Neural crest cell (in vitro differentiated cells): ENCODE data around the gene MGA. TPM values are rescaled to one million over a fixed set of nuclear protein-coding genes. Genes with fewer than 3 reads are reported as not detected.
A peak's percentile ranks its signal among the peaks of the same experiment; 100 is the strongest.

ENCODE experiments used
- DNase-seq: peaks from one replicate; pipeline ENCODE4 v3.0.0; 2021; ENCODE audit warnings: low read depth, mixed read lengths, low spot score
- H3K27ac Mint-ChIP-seq: one replicate; pipeline ENCODE4 v1.8.0; 2021; ENCODE audit warnings: mild to moderate bottlenecking, mixed read lengths; ENCODE audit not compliant: unreplicated experiment
- H3K27me3 Mint-ChIP-seq: 2 replicates; pipeline ENCODE4 v1.8.0; 2021; ENCODE audit warnings: low read depth, mild to moderate bottlenecking, mixed read lengths
- H3K36me3 Mint-ChIP-seq: 2 replicates; pipeline ENCODE4 v1.8.0; 2021; ENCODE audit warnings: low read depth, mild to moderate bottlenecking, mixed read lengths
- H3K4me1 Mint-ChIP-seq: 2 replicates; pipeline ENCODE4 v1.8.0; 2021; ENCODE audit warnings: mixed read lengths
- H3K4me3 Mint-ChIP-seq: one replicate; pipeline ENCODE4 v1.8.0; 2021; ENCODE audit warnings: mild to moderate bottlenecking, mixed read lengths
- H3K9me3 Mint-ChIP-seq: 2 replicates; pipeline ENCODE4 v1.8.0; 2021; ENCODE audit warnings: mixed read lengths
- CTCF ChIP-seq: fragments of 200-600 bp; sonication (generic); conservative IDR thresholded peaks from 2 replicates; pipeline ENCODE4 v1.5.0; 2021; ENCODE audit warnings: antibody characterized with exemption, mild to moderate bottlenecking
- total RNA-seq: library from RNA; stranded (reverse); gene quantifications from 2 replicates; pipeline ENCODE4 v1.2.1, GENCODE V29; 2021

The MGA gene
- total RNA-seq, 1 donor from 2014 or later: 50.5 TPM

- no peak overlapping the region for H3K27ac Mint-ChIP-seq
- no peaks in the 10 kb centered on the region for H3K27me3 Mint-ChIP-seq
- peaks cover 60% of the 10 kb centered on the region for H3K4me1 Mint-ChIP-seq
- TF ChIP-seq CTCF: no peak
- H3K4me3 Mint-ChIP-seq: peak overlapping the region; percentile 95
- no peaks in the 10 kb centered on the region for H3K36me3 Mint-ChIP-seq
- DNase-seq: no peak
- no peaks in the 10 kb centered on the region for H3K9me3 Mint-ChIP-seq
These were observed 115.4 kb downstream of the MGA start for GRCh38 chr15:41775651-41776050.

- Mint-ChIP-seq H3K9me3 (no peaks in the 10 kb centered on the region), H3K36me3 (no peaks in the 10 kb centered on the region), H3K4me1 (peaks cover 61% of the 10 kb centered on the region), H3K27me3 (no peaks in the 10 kb centered on the region), H3K27ac (no peak overlapping the region), H3K4me3 (peak overlapping the region; percentile 47)
- TF ChIP-seq CTCF: no peak
- no peak for DNase-seq
These were observed 117.3 kb downstream of the MGA start for GRCh38 chr15:41777421-41777973.

GRCh38 chr15:41778521-41778920 lies 118.3 kb downstream of the MGA start:
- Mint-ChIP-seq H3K27me3 (no peaks in the 10 kb centered on the region), H3K4me3 (peak overlapping the region; percentile 57), H3K36me3 (no peaks in the 10 kb centered on the region), H3K9me3 (no peaks in the 10 kb centered on the region), H3K4me1 (peaks cover 56% of the 10 kb centered on the region), H3K27ac (peak overlapping the region; percentile 10)
- no peak for TF ChIP-seq CTCF
- no peak for DNase-seq

GRCh38 chr15:41779662-41780157 lies 119.5 kb downstream of the MGA start:
- no peak for DNase-seq
- Mint-ChIP-seq H3K27ac (peak overlapping the region; percentile 53), H3K4me3 (peak overlapping the region; percentile 69), H3K36me3 (no peaks in the 10 kb centered on the region), H3K4me1 (peaks cover 50% of the 10 kb centered on the region), H3K9me3 (no peaks in the 10 kb centered on the region), H3K27me3 (no peaks in the 10 kb centered on the region)
- no peak for TF ChIP-seq CTCF

GRCh38 chr15:41780266-41780665 lies 120.1 kb downstream of the MGA start:
- no peaks in the 10 kb centered on the region for H3K9me3 Mint-ChIP-seq
- H3K27ac Mint-ChIP-seq: peak overlapping the region; percentile 53

More at GRCh38 chr15:41780266-41780665, 120.1 kb downstream of the MGA start:
- H3K36me3 Mint-ChIP-seq: no peaks in the 10 kb centered on the region
- H3K4me1 Mint-ChIP-seq: peaks cover 45% of the 10 kb centered on the region
- no peaks in the 10 kb centered on the region for H3K27me3 Mint-ChIP-seq
- no peak for TF ChIP-seq CTCF
- DNase-seq: no peak
- H3K4me3 Mint-ChIP-seq: peak overlapping the region; percentile 69
